ENCODE results near the gene STIM1. TPM values are rescaled to one million over a fixed set of nuclear protein-coding genes. Genes with fewer than 3 reads are reported as not detected.

STIM1 gene
- 23.0 and 45.3 TPM in 2 replicates for total RNA-seq

GRCh38 chr11:3854977-3855807 is at the start of gene STIM1:
Gene STIM1, plus strand, starts transcription at chr11:3855664. Its CDS starts 607 bp downstream, at chr11:3856271.

DNA sequence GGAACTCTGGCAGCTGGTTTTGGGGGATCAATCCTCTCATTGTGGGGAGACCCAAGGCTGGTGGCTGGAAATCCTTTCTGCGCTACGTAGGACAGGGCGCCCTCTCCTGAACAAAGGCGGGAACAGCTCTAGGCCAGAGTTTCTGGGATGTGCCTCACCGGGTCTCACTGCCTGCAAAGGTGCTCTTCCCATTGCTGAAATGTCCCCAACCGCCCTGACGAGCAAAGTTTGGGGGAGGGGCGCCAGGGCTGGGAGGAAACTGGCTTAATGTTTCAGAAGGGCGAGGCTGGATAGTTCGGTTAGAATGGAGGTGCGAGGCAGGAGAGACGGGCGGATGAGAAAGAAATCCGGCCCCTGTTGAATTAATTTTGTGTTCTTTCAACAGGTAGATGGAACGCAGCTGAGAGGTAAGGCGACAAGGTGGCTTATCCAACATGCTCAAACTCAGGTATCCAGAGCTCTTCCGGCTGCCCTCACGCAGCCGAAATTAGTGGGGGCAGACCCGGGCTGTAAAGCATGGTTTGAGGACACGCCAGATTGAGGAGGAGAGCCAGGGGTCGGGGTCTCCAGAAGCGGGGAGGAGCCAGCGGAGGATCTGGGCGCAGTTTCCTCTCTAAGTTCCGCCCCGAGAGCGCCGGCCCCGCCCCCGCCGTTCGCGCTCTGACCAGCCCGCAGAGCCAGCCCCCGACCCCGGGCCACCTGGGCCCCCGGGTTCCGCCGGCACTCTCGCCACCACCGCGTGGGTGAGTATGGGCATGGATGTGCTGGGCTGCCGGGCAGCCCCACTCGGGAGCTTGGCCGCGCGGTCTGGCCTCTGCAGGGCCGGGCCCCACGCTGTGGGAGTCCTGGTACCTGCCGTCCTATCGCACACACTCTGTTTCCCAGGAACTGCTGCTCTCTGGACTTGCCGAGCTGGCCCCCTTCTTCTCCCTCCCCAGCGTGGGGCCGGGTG is 47.3 kb upstream of the STIM1 start, which contains the start of gene PGAP2:
TSS of gene PGAP2 (plus strand) at position 652 of the 952 bp plus-strand sequence. CDS start 2,700 bp downstream, outside the sequence.

DNA sequence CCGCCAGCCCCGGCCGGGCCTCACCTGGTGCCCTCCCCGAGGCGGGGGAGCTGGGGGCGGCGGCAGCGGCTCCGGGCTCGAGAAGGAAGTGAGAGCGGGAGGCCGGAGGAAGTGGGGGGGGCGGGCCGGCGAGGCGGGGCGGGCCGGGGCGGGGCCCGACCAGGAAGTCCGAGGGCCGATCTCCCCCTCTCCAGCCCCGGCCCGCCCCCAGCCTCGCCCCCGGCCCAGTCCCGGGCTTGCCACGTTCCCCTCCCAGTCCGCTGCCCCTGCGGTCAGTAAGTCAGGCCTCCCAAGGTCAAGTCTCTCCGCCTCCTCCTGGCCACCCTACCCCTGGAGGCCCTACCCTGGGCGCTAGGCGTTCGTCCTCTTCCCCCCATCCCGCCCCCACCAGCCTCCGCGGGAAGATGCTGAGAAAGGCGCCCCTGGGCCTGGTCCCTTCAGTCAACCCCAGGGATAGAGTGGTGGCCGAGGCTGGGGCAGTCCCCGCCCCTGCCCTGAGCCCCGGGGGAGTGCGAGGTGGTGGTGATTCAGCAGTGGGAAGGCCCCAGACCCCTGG is 14.5 kb upstream of the STIM1 start, which contains the start of gene RHOG:
TSS of gene RHOG (minus strand) at position 90 of the 556 bp plus-strand sequence. CDS start 12,821 bp downstream, outside the sequence.

GRCh38 chr11:4094348-4095291 is 239.2 kb downstream of the STIM1 start, which contains the start of gene RRM1:
Gene RRM1, plus strand, starts transcription at chr11:4094799. Its CDS starts 214 bp downstream, at chr11:4095013.

Small RNA genes within 50 kb of the gene (small RNA-seq; reads per million reads assigned to genes)
- gene AC087441.2 (ENCODE audit: low replicate concordance) (not detected), gene RF00409 (ENCODE audit: low replicate concordance) (not detected), gene RPS29P20 (ENCODE audit: low replicate concordance) (not detected)

Other genes with a start within 250 kb of the STIM1 start
- 0.14 and 0.22 TPM in 2 replicates for gene ART5, start 213.7 kb upstream of the STIM1 start, total RNA-seq
- gene ART1, start 210.5 kb upstream of the STIM1 start, total RNA-seq = not detected in 2 replicates
- gene CHRNA10, start 184.3 kb upstream of the STIM1 start, total RNA-seq = 0.66 and 1.1 TPM in 2 replicates
- gene NUP98, start 58.1 kb upstream of the STIM1 start, total RNA-seq = 71.6 and 213 TPM in 2 replicates
- gene PGAP2, start 47.1 kb upstream of the STIM1 start, total RNA-seq = 10.7 and 11.0 TPM in 2 replicates
- gene RHOG, start 14.7 kb upstream of the STIM1 start, total RNA-seq = 18.2 and 28.2 TPM in 2 replicates
- 28.4 and 170 TPM in 2 replicates for gene RRM1, start 239.1 kb downstream of the STIM1 start, total RNA-seq